Testis (tissue), 2 donors: Measurements from ENCODE around the gene ATP5MC2.

Experiments used
- CTCF ChIP-seq, 3 experiments: fragments of 450-650 bp in 2 of 3; fragments of 200-600 bp in 1 of 3; sonication (generic) in 1 of 3; IDR thresholded peaks; one replicate each; pipeline ENCODE4 v1.5.1; 2016 to 2019; ENCODE audit warnings: antibody characterized with exemption in 3 of 3, mild to moderate bottlenecking in 2 of 3, moderate library complexity in 1 of 3
- POLR2A ChIP-seq: fragments of 450-650 bp; IDR thresholded peaks from one replicate; pipeline ENCODE4 v1.6.1; 2017; ENCODE audit warnings: antibody characterized with exemption, mild to moderate bottlenecking, moderate library complexity

- no peak for TF ChIP-seq CTCF (IDR thresholded peaks at IDR 0.05)
- no peak for TF ChIP-seq POLR2A
Observed at GRCh38 chr12:53703756-53704155, 27.9 kb upstream of the ATP5MC2 start.
